Esophagus squamous epithelium (tissue), 4 donors: ENCODE measurements around the gene SLC25A13.
"Not testable (repeated sequence)": the region's sequence is repeated elsewhere in the genome, so short reads cannot be mapped to it uniquely, and the experiment has no call there.

Experiments
- POLR2A ChIP-seq, 4 donors: fragments of 450-650 bp; IDR thresholded peaks; one replicate each; pipeline ENCODE4 v1.6.1; 2017; ENCODE audit warnings: antibody characterized with exemption in 4 of 4, mild to moderate bottlenecking in 4 of 4, moderate library complexity in 3 of 4
- TF ChIP-seq, protein P1 (sequence below), 6 experiments: fragments of 450-650 bp in 4 of 6; fragments of 200-600 bp in 2 of 6; sonication (generic) in 2 of 6; IDR thresholded peaks; one replicate each; pipeline ENCODE4 v1.5.1; 2016 to 2019; ENCODE audit warnings: antibody characterized with exemption in 6 of 6, mild to moderate bottlenecking in 4 of 6, moderate library complexity in 4 of 6

DNA sequence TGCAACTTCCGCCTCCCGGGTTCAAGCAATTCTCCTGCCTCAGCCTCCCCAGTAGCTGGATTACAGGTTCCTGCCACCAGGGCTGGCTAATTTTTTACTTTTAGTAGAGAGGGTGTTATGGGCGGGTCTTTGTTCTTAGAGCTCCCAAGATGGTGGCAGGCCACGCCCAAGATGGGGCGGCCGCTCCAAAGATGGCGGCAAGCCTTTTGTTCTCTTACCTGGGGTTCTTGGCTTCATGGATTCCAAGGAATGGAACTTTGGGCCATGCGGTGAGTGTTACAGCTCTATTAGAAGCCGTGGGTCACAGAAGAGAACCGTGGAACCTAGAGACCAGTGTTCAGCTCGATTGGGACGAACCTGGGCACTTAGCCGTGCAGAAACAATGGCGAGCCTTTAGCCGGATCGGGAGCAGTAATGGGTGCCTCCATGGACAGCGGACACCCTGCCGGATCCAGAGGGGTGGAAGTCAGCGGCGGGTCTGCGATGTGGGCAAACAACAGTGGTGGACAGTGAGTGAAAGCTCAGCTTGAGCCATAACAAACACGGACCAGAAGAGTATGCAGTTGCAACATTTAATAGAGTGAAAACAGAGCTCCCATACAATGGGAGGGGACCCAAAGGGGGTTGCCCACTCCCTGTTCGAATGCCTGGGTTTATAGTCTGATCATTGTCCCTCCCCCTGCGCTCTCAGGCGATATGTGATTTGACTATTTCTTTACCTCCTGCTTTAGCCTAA, 36.5 kb upstream of the SLC25A13 start:
- TF ChIP-seq, protein P1, sequence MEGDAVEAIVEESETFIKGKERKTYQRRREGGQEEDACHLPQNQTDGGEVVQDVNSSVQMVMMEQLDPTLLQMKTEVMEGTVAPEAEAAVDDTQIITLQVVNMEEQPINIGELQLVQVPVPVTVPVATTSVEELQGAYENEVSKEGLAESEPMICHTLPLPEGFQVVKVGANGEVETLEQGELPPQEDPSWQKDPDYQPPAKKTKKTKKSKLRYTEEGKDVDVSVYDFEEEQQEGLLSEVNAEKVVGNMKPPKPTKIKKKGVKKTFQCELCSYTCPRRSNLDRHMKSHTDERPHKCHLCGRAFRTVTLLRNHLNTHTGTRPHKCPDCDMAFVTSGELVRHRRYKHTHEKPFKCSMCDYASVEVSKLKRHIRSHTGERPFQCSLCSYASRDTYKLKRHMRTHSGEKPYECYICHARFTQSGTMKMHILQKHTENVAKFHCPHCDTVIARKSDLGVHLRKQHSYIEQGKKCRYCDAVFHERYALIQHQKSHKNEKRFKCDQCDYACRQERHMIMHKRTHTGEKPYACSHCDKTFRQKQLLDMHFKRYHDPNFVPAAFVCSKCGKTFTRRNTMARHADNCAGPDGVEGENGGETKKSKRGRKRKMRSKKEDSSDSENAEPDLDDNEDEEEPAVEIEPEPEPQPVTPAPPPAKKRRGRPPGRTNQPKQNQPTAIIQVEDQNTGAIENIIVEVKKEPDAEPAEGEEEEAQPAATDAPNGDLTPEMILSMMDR (IDR thresholded peaks at IDR 0.05), result not testable (repeated sequence)
- TF ChIP-seq POLR2A (IDR thresholded peaks at IDR 0.05), result not testable (repeated sequence)
